SK-N-SH (cell line): Measurements from ENCODE around the gene ALOX5AP. TPM values are rescaled to one million over a fixed set of nuclear protein-coding genes. Genes with fewer than 3 reads are reported as not detected.

Experiments
- CTCF ChIA-PET: fragments of 300-600, 350-600 bp; formaldehyde crosslinking; extraction: SDS; loops from one replicate; lab custom pipeline; 2021; lab: Yijun Ruan, JAX
- POLR2A ChIA-PET: fragments of 350-600 bp; sonication (Branson Sonifier 250); formaldehyde crosslinking; extraction: SDS; loops from one replicate; lab custom pipeline; 2020; ENCODE audit warnings: antibody characterized with exemption, inconsistent platforms; lab: Yijun Ruan, JAX
- DNase-seq: peaks from one replicate; pipeline ENCODE4 v3.0.0; 2012
- H2AFZ ChIP-seq: fragments of 200-600 bp; sonication (generic); 2 replicates; pipeline ENCODE4 v1.8.1; 2016; ENCODE audit warnings: antibody characterized with exemption, mild to moderate bottlenecking, low read depth
- H3F3A ChIP-seq: fragments of 200-600 bp; sonication (generic); replicated peaks from 2 replicates; pipeline ENCODE3; 2016; ENCODE audit warnings: antibody characterized with exemption, mild to moderate bottlenecking; ENCODE audit not compliant: insufficient read depth
- H3K27ac ChIP-seq, 2 experiments: fragments of 200-500 bp in 1 of 2; fragments of 200-600 bp in 1 of 2; sonication (Bioruptor generic) in 1 of 2; sonication (generic), shearing (Covaris generic) in 1 of 2; 2 replicates each; pipeline versions ENCODE4 v1.5.1 to v1.6.1; 2014 to 2016; ENCODE audit warnings: low read depth in 2 of 2, inconsistent platforms in 1 of 2, low read length in 1 of 2, mild to moderate bottlenecking in 1 of 2, mixed read lengths in 1 of 2
- H3K27me3 ChIP-seq: fragments of 200-600 bp; sonication (generic), shearing (Covaris generic); 2 replicates; pipeline ENCODE4 v1.6.1; 2016; ENCODE audit warnings: mixed run types; ENCODE audit not compliant: insufficient read depth
- H3K36me3 ChIP-seq, 2 experiments: fragments of 200-500 bp in 1 of 2; fragments of 200-600 bp in 1 of 2; sonication (Bioruptor generic) in 1 of 2; sonication (generic) in 1 of 2; replicated peaks in 1 of 2; 2 replicates each; pipeline versions ENCODE3 to v1.5.1; 2014 to 2016; ENCODE audit warnings: low read length in 1 of 2, mild to moderate bottlenecking in 1 of 2; ENCODE audit not compliant: insufficient read depth in 2 of 2, control insufficient read depth in 1 of 2
- H3K4me1 ChIP-seq, 2 experiments: fragments of 200-500 bp in 1 of 2; fragments of 200-600 bp in 1 of 2; sonication (Bioruptor generic) in 1 of 2; sonication (generic), shearing (Covaris generic) in 1 of 2; 2 replicates each; pipeline versions ENCODE4 v1.5.1 to v1.6.1; 2014 to 2016; ENCODE audit warnings: low read depth in 1 of 2, low read length in 1 of 2, mixed run types in 1 of 2; ENCODE audit not compliant: insufficient read depth in 2 of 2, control insufficient read depth in 1 of 2
- H3K4me2 ChIP-seq: fragments of 200-600 bp; sonication (generic), shearing (Covaris generic); 2 replicates; pipeline ENCODE4 v1.6.1; 2017; ENCODE audit warnings: mixed run types
- H3K4me3 ChIP-seq, 2 experiments: fragments of 200-500 bp in 1 of 2; fragments of 200-600 bp in 1 of 2; sonication (Bioruptor generic) in 1 of 2; sonication (generic), shearing (Covaris generic) in 1 of 2; 2 replicates each; pipeline versions ENCODE4 v1.5.1 to v1.8.1; 2014 to 2016; ENCODE audit warnings: low read depth in 2 of 2, inconsistent platforms in 1 of 2, low read length in 1 of 2, mild to moderate bottlenecking in 1 of 2, mixed read lengths in 1 of 2, moderate library complexity in 1 of 2
- H3K79me2 ChIP-seq: fragments of 200-600 bp; sonication (generic); 2 replicates; pipeline ENCODE4 v1.8.1; 2017; ENCODE audit warnings: mild to moderate bottlenecking; ENCODE audit not compliant: insufficient read depth
- H3K9ac ChIP-seq: fragments of 200-600 bp; sonication (generic); 2 replicates; pipeline ENCODE4 v1.6.1; 2017; ENCODE audit warnings: mixed run types
- H3K9me2 ChIP-seq: fragments of 200-600 bp; sonication (generic); 2 replicates; pipeline ENCODE4 v1.6.1; 2017; ENCODE audit warnings: mixed run types
- H3K9me3 ChIP-seq: fragments of 200-600 bp; sonication (generic); 2 replicates; pipeline ENCODE4 v1.6.1; 2017; ENCODE audit warnings: mixed run types, mild to moderate bottlenecking, moderate library complexity
- H4K20me1 ChIP-seq: fragments of 200-600 bp; sonication (generic); 2 replicates; pipeline ENCODE4 v1.6.1; 2017; ENCODE audit warnings: mild to moderate bottlenecking, mixed run types; ENCODE audit not compliant: insufficient read depth
- CHD2 ChIP-seq: fragments of 150-350 bp; IDR thresholded peaks from 2 replicates; pipeline ENCODE4 v1.6.1; 2018; ENCODE audit warnings: low read length; ENCODE audit not compliant: partially characterized antibody
- CTCF ChIP-seq: fragments of 200-600 bp; sonication (generic); IDR thresholded peaks from 2 replicates; pipeline ENCODE4 v1.6.1; 2017; ENCODE audit warnings: antibody characterized with exemption, mild to moderate bottlenecking, moderate library complexity
- IRF3 ChIP-seq: fragments of 150-350 bp; IDR thresholded peaks from 2 replicates; pipeline ENCODE4 v1.6.1; 2016; ENCODE audit warnings: mild to moderate bottlenecking, low read depth, low read length
- REST ChIP-seq: IDR thresholded peaks from 2 replicates; pipeline ENCODE4 v1.6.1; 2012; ENCODE audit warnings: mild to moderate bottlenecking, low read depth, low read length, moderate library complexity
- TAF1 ChIP-seq: IDR thresholded peaks from 2 replicates; pipeline ENCODE4 v1.6.1; 2012; ENCODE audit warnings: low read depth, mild to moderate bottlenecking, low read length, moderate library complexity, borderline replicate concordance
- USF2 ChIP-seq: fragments of 150-350 bp; IDR thresholded peaks from 2 replicates; pipeline ENCODE4 v1.6.1; 2017; ENCODE audit warnings: antibody characterized with exemption, low read length, low read depth, borderline replicate concordance
- WGBS: methylation state at CpG from one replicate; pipeline ENCODE4 v1.1.6; 2017; ENCODE audit warnings: low lambda C conversion rate; 5-methylcytosine and 5-hydroxymethylcytosine counted together
- polyA plus RNA-seq, 3 experiments: library from polyadenylated mRNA; depleted of rRNA; stranded (reverse); fragments of >200 nt; gene quantifications; 2 replicates each; pipeline ENCODE4 v1.2.3, GENCODE V29; 2012

Gene ALOX5AP
- polyA plus RNA-seq, 1 of the 3 experiments (the other 2 are of a cell fraction) = 1.3 TPM

- ChIA-PET CTCF (interaction anchor here (1.1 kb wide), 1 partner anchor 66 kb away, joined by 3 read pairs; no protein-coding TSS in a partner anchor), POLR2A (no interaction called here)
- DNase-seq = no peak
- H2AFZ ChIP-seq = no peak overlapping the region
- TF ChIP-seq CTCF (no peak), TAF1 (no peak)
- H3K4me2 ChIP-seq = no peak overlapping the region
- H3K36me3 ChIP-seq = no peaks in the 10 kb centered on the region
- no peaks in the 10 kb centered on the region for H3K79me2 ChIP-seq
- no peak overlapping the region for H3K27ac ChIP-seq
- H4K20me1 ChIP-seq = no peaks in the 10 kb centered on the region
- H3K4me1 ChIP-seq = peaks cover 9 to 20% of the 10 kb centered on the region in 2 experiments
- no peak overlapping the region for H3K4me3 ChIP-seq
- 81% methylated on average over 5 of the region's 5 CpGs for WGBS
- no peaks in the 10 kb centered on the region for H3K27me3 ChIP-seq
- no peaks in the 10 kb centered on the region for H3K9me3 ChIP-seq
- H3K9me2 ChIP-seq = no peaks in the 10 kb centered on the region
- no peak overlapping the region for H3K9ac ChIP-seq
- no peaks in the 10 kb centered on the region for H3F3A ChIP-seq
Observed at GRCh38 chr13:30700364-30700763, 35.0 kb upstream of the ALOX5AP start.

GRCh38 chr13:30702006-30702405, 33.3 kb upstream of the ALOX5AP start:
- no peak overlapping the region for H3K9ac ChIP-seq
- peak; percentile 23; the same call in 1 of the 2 replicates for TF ChIP-seq CTCF
- TF ChIP-seq USF2 = no peak
- CTCF ChIA-PET = interaction anchor here (1.2 kb wide), 1 partner anchor 343 kb away, joined by 4 read pairs; no protein-coding TSS in a partner anchor
- H2AFZ ChIP-seq = no peak overlapping the region
- H3F3A ChIP-seq = no peaks in the 10 kb centered on the region
- no peaks in the 10 kb centered on the region for H3K9me3 ChIP-seq
- no peak overlapping the region for H3K4me2 ChIP-seq
- WGBS = 95% methylated on average over 4 of the region's 4 CpGs
- no peaks in the 10 kb centered on the region for H3K27me3 ChIP-seq
- POLR2A ChIA-PET = no interaction called here
- H3K79me2 ChIP-seq = no peaks in the 10 kb centered on the region
- H3K36me3 ChIP-seq = no peaks in the 10 kb centered on the region
- H3K4me3 ChIP-seq = no peak overlapping the region
- H4K20me1 ChIP-seq = no peaks in the 10 kb centered on the region
- no peak for DNase-seq
- no peak overlapping the region for H3K27ac ChIP-seq
- no peaks in the 10 kb centered on the region for H3K9me2 ChIP-seq
- peaks cover 6 to 20% of the 10 kb centered on the region in 2 experiments for H3K4me1 ChIP-seq

GRCh38 chr13:30704596-30704995, 30.7 kb upstream of the ALOX5AP start:
- Histone ChIP-seq H3K27me3 (no peaks in the 10 kb centered on the region), H3K4me3 (no peak overlapping the region), H2AFZ (no peak overlapping the region), H3K4me2 (no peak overlapping the region), H3F3A (peaks cover 6% of the 10 kb centered on the region), H3K79me2 (no peaks in the 10 kb centered on the region), H3K9ac (no peak overlapping the region), H3K9me2 (no peaks in the 10 kb centered on the region), H3K4me1 (0 out of 4 replicates have a peak, but pooled peaks cover 0 to 11% of the 10 kb centered on the region in 2 experiments), H3K27ac (no peak overlapping the region), H3K9me3 (no peaks in the 10 kb centered on the region), H4K20me1 (no peaks in the 10 kb centered on the region), H3K36me3 (no peaks in the 10 kb centered on the region)
- ChIA-PET CTCF (interaction anchor here (0.9 kb wide), 1 partner anchor 68 kb away, joined by 4 read pairs; no protein-coding TSS in a partner anchor), POLR2A (no interaction called here)
- DNase-seq = no peak
- 63% methylated on average over 4 of the region's 6 CpGs for WGBS
- no peak for TF ChIP-seq USF2
- TF ChIP-seq CHD2 = no peak
- TF ChIP-seq REST = no peak
- TF ChIP-seq IRF3 = no peak
